KMS-11 (cell line): ENCODE results near the gene CCNYL1.

Experiments
- H2AFZ ChIP-seq: fragments of 200-600 bp; sonication (generic); 2 replicates; pipeline ENCODE4 v1.6.1; 2016; ENCODE audit warnings: antibody characterized with exemption, mixed run types, low read depth
- H3K27ac ChIP-seq: fragments of 200-600 bp; sonication (generic); 2 replicates; pipeline ENCODE4 v1.6.1; 2016; ENCODE audit warnings: mild to moderate bottlenecking, mixed run types
- H3K27me3 ChIP-seq: fragments of 200-600 bp; sonication (generic); 2 replicates; pipeline ENCODE4 v1.6.1; 2017; ENCODE audit warnings: mild to moderate bottlenecking, low read depth, mixed run types, moderate library complexity; ENCODE audit not compliant: insufficient read depth
- H3K36me3 ChIP-seq: fragments of 200-600 bp; sonication (generic); 2 replicates; pipeline ENCODE4 v1.6.1; 2017; ENCODE audit warnings: mild to moderate bottlenecking, mixed run types; ENCODE audit not compliant: insufficient read depth
- H3K4me1 ChIP-seq: fragments of 200-600 bp; sonication (generic); 2 replicates; pipeline ENCODE4 v1.6.1; 2016; ENCODE audit warnings: mild to moderate bottlenecking, low read depth, mixed run types; ENCODE audit not compliant: poor library complexity, severe bottlenecking
- H3K4me2 ChIP-seq: fragments of 200-600 bp; sonication (generic); 2 replicates; pipeline ENCODE4 v1.7.0; 2016; ENCODE audit warnings: mild to moderate bottlenecking, mixed run types
- H3K4me3 ChIP-seq: fragments of 200-600 bp; sonication (generic); IDR thresholded peaks from 2 replicates; pipeline ENCODE4 v1.6.1; 2017; ENCODE audit warnings: low read depth, low read length, mixed read lengths; ENCODE audit not compliant: insufficient read depth
- H3K79me2 ChIP-seq: fragments of 200-600 bp; sonication (generic); 2 replicates; pipeline ENCODE4 v1.6.1; 2016; ENCODE audit warnings: low read depth, mixed run types; ENCODE audit not compliant: insufficient read depth
- H3K9ac ChIP-seq: fragments of 200-600 bp; sonication (generic); 2 replicates; pipeline ENCODE4 v1.6.1; 2016; ENCODE audit warnings: mild to moderate bottlenecking, mixed run types
- H4K20me1 ChIP-seq: fragments of 200-600 bp; sonication (generic); 2 replicates; pipeline ENCODE4 v1.6.1; 2016; ENCODE audit warnings: mild to moderate bottlenecking, mixed run types; ENCODE audit not compliant: insufficient read depth
- TF ChIP-seq, protein P1 (sequence below): fragments of 200-600 bp; sonication (generic); conservative IDR thresholded peaks from 2 replicates; pipeline ENCODE4 v1.6.1; 2017; ENCODE audit warnings: low read depth, mild to moderate bottlenecking, antibody characterized with exemption, low read length, moderate library complexity, mixed read lengths

The CCNYL1 gene

DNA sequence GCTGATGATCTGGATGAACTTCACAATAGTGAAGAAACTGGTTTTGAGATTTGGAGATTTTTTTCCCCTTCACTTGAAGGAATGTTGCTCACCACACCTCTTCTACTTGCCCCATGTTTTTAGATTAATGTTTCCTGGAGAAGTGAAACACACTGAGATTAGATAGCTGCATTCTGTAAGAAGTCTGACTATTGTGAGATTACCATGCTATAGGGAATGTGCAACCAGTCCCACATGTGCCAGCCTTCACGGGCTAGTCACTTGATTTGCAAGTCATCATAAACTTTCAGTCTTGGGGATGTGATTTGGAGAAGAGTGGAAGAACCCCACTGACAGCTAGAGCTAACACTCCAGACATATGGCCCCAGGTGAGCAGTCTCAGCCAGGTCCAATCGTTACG, 7.4 kb upstream of the CCNYL1 start:
- no peak overlapping the region for H3K9ac ChIP-seq
- H3K27me3 ChIP-seq: no peaks in the 10 kb centered on the region
- H4K20me1 ChIP-seq: no peaks in the 10 kb centered on the region
- H3K36me3 ChIP-seq: no peaks in the 10 kb centered on the region
- no peak overlapping the region for H3K27ac ChIP-seq
- no peaks in the 10 kb centered on the region for H3K4me1 ChIP-seq
- H3K4me3 ChIP-seq: no peak overlapping the region
- no peaks in the 10 kb centered on the region for H3K79me2 ChIP-seq
- no peak overlapping the region for H3K4me2 ChIP-seq
- TF ChIP-seq, protein P1, sequence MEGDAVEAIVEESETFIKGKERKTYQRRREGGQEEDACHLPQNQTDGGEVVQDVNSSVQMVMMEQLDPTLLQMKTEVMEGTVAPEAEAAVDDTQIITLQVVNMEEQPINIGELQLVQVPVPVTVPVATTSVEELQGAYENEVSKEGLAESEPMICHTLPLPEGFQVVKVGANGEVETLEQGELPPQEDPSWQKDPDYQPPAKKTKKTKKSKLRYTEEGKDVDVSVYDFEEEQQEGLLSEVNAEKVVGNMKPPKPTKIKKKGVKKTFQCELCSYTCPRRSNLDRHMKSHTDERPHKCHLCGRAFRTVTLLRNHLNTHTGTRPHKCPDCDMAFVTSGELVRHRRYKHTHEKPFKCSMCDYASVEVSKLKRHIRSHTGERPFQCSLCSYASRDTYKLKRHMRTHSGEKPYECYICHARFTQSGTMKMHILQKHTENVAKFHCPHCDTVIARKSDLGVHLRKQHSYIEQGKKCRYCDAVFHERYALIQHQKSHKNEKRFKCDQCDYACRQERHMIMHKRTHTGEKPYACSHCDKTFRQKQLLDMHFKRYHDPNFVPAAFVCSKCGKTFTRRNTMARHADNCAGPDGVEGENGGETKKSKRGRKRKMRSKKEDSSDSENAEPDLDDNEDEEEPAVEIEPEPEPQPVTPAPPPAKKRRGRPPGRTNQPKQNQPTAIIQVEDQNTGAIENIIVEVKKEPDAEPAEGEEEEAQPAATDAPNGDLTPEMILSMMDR: no peak
- H2AFZ ChIP-seq: no peak overlapping the region

- Histone ChIP-seq H4K20me1 (no peaks in the 10 kb centered on the region), H3K27ac (no peak overlapping the region), H3K27me3 (no peaks in the 10 kb centered on the region), H3K4me1 (no peaks in the 10 kb centered on the region), H3K79me2 (no peaks in the 10 kb centered on the region), H3K36me3 (no peaks in the 10 kb centered on the region), H3K9ac (no peak overlapping the region), H3K4me3 (no peak overlapping the region), H3K4me2 (no peak overlapping the region), H2AFZ (no peak overlapping the region)
- TF ChIP-seq, protein P1: no peak
Measured at GRCh38 chr2:207704671-207705070, 6.8 kb upstream of the CCNYL1 start.

DNA sequence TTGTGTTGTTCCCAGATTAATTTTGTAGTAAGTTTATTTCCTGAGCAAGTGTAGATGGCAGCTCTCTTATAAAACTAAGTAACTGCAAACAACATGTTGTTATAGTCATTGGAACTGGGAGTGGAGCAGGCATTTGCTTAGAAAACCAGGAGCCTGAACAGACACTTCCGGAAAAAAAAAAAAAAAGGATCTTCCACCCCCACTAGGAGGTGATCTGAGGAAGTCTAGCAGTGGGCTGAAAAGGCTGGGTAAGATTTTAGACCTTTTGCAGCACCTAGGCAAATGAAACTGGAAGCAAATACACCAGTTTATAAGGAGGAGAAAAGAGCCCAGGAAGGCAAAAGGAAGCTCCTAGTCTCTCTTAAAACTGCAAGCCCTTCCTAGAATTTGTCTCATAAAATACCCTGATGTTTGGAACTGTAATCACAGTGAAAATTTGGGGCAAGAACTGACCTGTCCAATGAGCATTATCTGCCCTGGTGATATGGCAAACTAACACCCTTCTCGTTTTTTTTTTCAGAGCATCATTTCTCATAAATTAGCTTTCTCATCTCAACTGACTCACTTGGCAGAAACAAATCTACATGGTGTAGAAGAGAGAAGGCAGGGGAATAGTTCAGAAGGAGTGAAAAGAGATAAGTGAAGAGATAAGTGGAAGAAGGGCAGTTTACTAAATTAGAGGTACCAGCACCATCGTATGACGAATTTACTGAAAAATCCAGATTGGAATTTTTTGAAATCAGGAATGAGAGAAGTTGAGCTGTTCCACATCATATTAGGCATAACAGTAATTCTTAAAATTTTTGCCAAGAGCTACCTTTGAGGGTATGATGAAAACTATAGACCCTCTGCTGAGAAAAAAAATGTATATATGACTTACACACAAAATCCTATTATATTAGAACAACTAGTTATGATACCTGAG, 4.2 kb upstream of the CCNYL1 start:
- H3K4me2 ChIP-seq: no peak overlapping the region
- TF ChIP-seq, protein P1: no peak
- no peak overlapping the region for H2AFZ ChIP-seq

DNA sequence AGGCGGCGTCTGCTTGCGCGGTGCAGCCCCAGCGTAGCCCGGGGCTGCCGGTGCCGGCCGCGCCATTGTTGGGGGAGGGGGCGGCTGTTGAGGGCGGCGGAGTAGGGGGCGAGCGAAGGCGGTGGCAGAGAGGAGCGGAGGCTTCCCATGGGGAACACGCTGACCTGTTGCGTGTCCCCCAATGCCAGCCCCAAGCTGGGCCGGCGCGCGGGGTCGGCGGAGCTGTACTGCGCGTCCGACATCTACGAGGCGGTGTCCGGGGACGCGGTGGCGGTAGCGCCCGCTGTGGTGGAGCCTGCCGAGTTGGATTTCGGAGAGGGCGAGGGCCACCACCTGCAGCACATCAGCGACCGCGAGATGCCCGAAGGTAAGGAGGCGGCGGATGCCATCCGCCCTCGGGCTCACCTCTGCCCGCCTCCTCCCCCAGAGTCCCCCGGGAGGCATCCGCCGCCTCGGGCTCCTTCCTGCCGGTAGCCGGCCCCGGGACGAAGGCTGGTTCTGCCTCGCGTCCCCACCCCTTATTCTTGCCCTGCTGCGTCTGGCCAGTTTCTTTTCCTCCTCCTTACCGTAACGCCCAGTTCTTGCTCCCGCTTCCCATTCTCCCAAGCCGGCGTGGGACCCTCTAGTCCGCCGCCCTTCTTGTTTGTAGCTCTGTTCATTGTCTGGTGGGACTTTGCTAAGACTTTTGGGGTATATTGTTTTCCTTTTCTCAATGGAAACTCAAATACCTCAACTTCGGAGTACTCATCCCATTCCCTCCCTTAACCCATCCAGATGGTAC, 500 bp downstream of the CCNYL1 start:
- TF ChIP-seq, protein P1: no peak
- H2AFZ ChIP-seq: peak overlapping the region; percentile 83
- peaks cover 15% of the 10 kb centered on the region for H3K79me2 ChIP-seq
- H3K27ac ChIP-seq: peak overlapping the region; percentile 51
- H3K36me3 ChIP-seq: no peaks in the 10 kb centered on the region
- H4K20me1 ChIP-seq: no peaks in the 10 kb centered on the region
- H3K27me3 ChIP-seq: no peaks in the 10 kb centered on the region
- peak overlapping the region; percentile 91 for H3K4me2 ChIP-seq
- peak overlapping the region; percentile 53; the same call in 1 of the 2 replicates for H3K9ac ChIP-seq
- H3K4me3 ChIP-seq: peak overlapping the region; percentile 73
- H3K4me1 ChIP-seq: peaks cover 12% of the 10 kb centered on the region

More for the DNA sequence above, 4.2 kb upstream of the CCNYL1 start:
- Histone ChIP-seq H3K4me1 (no peaks in the 10 kb centered on the region), H3K36me3 (no peaks in the 10 kb centered on the region), H3K27ac (no peak overlapping the region), H3K9ac (no peak overlapping the region), H3K27me3 (no peaks in the 10 kb centered on the region), H4K20me1 (no peaks in the 10 kb centered on the region), H3K4me3 (no peak overlapping the region), H3K79me2 (no peaks in the 10 kb centered on the region; the same call in 1 of the 2 replicates)
